GM18508 (cell line): Measurements from ENCODE around the gene TM9SF2.
"Not testable (repeated sequence)": the region's sequence is repeated elsewhere in the genome, so short reads cannot be mapped to it uniquely, and the experiment has no call there.

ENCODE experiments used
- ATAC-seq: cut with Tn5 transposase; IDR thresholded peaks from one replicate; pipeline ENCODE4 v1.9.1; 2021; ENCODE audit warnings: moderate number of reproducible peaks; ENCODE audit not compliant: insufficient read depth, unreplicated experiment

TM9SF2 gene, protein sequence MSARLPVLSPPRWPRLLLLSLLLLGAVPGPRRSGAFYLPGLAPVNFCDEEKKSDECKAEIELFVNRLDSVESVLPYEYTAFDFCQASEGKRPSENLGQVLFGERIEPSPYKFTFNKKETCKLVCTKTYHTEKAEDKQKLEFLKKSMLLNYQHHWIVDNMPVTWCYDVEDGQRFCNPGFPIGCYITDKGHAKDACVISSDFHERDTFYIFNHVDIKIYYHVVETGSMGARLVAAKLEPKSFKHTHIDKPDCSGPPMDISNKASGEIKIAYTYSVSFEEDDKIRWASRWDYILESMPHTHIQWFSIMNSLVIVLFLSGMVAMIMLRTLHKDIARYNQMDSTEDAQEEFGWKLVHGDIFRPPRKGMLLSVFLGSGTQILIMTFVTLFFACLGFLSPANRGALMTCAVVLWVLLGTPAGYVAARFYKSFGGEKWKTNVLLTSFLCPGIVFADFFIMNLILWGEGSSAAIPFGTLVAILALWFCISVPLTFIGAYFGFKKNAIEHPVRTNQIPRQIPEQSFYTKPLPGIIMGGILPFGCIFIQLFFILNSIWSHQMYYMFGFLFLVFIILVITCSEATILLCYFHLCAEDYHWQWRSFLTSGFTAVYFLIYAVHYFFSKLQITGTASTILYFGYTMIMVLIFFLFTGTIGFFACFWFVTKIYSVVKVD

DNA sequence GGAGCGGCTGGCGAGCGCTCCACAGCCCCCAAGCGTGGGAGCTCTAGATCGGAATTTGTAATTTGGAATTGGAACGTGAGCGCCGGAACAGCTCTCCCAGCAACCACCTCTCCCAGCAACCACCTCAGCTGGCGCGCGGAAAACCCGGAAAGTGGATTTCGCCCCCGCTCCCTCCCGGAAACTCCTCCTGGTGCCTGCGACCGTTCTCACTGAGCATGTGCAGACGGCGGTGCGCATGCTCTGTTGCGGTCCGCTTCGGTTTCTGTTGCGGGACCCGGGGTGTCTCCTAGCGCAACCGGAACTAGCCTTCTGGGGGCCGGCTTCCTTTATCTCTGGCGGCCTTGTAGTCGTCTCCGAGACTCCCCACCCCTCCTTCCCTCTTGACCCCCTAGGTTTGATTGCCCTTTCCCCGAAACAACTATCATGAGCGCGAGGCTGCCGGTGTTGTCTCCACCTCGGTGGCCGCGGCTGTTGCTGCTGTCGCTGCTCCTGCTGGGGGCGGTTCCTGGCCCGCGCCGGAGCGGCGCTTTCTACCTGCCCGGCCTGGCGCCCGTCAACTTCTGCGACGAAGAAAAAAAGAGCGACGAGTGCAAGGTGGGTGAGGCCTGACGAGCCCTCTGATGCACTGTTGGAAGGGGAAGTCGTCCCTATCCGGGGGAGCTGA is at the start of gene TM9SF2:
Gene TM9SF2, plus strand, starts transcription at position 289 of the 664 bp plus-strand sequence. Its CDS starts 135 bp downstream, at position 424.
- ATAC-seq = peak; percentile 20

DNA sequence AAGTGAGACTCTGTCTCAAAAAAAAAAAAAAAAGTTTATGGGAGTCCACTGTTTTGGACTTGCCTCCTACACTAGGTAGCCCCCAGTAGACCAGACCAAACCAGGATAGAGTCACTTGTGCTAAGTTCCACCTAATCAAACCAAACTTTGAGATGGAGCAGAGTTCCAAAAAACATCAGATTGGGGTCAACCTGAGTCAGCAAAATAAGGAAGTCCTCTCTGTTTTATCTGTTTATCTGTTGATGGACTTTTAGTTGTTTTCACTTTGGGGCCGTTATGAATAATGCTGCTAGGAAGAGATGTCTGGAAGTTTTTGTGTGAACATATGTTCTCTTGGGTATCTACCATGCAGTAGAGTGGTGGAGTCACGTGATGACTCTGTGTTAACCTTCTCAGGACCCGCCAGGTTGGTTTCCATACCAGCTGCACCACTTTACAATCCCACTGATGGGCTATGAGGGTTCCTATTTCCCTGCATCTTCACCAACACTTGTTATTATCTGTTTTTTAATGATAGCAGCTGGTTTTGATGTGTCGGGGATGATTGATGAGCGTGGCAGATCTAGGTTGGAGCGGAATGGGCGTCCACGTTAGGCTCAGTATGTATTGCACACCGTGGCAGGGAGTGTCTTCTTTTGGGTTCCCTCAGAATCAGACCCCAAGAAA is 46.6 kb upstream of the TM9SF2 start:
- no peak for ATAC-seq

DNA sequence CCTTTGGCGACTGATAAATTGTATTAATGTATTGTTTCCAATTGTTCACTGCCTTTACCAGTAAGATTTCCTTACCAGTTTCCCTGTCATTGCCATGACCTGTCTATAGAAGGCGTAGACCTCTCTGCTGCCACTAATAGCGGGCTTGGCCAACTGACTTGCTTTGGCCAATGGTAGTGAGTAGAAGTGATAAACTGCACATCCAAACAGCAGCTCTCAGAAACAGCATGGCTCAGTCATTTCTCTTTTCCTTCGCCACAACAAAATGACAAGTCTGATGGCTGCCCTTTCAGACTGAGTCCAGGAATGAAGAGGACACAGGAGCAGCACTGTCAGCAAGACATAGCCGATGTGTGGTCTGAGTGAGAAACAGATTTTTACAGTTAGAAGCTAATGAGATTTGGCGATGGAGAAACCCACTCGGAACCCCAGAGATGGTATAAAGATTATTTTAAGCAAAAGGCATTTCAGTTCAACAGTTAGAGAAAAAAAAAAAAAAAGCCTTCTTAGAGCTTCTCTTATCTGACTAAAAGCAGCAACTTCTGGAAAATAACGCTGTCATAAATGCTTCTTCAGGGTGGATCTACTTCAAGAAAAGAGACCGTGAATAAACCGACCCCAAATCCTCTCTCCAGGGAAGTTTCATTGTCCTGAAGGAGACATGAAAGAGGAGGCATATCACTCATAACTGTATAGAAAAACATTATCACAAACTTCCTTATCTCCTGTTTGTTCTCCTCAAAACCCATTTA is 42.0 kb upstream of the TM9SF2 start:
- no peak for ATAC-seq

DNA sequence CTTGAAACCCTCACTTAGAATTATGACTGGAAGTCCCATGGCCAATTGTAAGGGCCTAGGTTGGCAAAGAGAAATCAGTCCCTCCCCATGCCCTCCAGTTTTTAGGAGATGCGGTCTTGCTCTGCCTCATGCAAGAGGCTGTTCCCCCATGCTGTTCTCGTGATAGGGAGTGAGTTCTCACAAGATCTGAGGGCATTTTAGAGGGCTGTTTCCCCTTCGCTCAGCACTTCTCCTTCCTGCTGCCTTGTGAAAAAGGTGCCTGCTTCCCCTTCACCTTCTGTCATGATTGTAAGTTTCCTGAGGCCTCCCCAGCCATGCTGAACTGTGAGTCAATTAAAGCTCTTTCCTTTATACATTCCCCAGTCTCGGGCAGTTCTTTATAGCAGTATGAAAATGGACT is 40.5 kb upstream of the TM9SF2 start:
- not testable (repeated sequence) for ATAC-seq

DNA sequence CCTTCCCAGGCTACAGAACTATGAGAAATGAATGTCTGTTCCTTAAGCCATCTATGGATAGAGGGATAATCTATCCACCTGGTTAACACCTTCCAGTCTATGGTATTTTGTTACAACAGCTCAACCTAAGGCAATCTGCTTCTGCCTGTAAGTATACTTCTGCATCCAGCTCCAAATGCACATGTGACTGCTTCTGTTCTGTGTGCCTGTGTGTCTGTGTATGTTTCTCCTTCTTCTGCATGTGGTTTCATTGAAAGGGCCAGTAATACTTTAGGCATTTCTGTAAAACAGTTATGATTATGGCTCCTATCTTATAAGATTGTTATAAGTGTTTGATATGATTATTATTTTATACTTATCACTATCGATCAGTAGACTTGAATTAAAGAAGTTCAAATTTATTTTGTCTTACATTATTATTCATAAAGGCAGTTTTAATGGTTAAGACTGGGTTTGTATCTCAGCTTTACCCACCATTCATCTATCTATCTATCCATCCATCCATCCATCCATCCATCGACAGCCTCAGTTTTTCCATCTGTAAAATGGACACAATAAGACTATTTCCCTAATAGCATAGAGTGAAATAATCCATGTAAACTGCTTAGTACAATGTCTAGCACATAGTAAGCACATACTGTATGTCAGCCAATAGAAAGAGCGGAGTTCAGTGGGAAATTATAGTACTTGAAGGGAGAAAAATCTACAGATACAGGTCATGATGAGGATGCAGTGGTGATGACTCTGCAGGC is 37.5 kb upstream of the TM9SF2 start:
- no peak for ATAC-seq

DNA sequence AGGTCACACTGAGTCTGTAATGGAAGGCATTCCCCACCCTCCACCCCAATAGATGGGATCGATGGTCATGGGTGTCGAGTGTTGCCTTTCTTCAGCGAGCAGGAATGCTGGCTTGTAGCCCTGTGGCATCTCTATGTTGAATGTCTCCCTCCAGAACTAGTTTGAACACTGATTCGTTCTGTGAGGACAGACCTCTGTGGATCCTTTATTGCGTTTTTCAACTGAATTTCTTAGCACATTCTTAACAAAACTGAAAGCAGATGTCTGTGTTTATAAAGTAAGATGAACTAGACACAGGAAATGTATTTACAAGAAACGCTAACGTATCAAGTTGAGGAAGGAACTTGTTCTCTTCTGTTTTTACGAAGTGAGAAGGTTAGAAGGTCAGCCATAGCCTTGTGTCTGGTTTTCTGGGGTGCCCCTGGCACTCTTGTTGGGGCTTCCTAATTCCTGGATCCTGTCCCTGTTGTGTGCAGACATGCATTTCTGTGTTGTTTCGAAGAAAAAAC is 36.8 kb upstream of the TM9SF2 start:
- no peak for ATAC-seq

DNA sequence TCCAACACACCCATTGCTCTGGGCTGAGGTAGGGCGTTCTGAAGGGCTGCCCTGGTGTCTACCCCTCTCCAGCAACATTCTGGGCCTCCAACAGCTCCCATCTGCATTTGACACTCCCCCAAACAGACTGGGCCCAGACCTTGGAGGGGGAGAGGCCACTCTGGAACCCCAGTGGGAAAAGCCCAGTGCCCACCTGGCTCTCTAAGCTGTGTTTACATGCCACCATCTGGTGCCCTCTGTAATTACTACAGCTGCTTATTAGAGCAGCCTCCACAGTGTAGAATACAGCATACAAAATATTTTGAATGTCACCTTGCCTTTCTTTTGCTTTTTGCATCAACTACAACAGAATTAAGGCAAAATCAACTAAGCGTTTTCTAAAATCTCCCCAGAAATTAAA is 35.8 kb upstream of the TM9SF2 start:
- no peak for ATAC-seq

DNA sequence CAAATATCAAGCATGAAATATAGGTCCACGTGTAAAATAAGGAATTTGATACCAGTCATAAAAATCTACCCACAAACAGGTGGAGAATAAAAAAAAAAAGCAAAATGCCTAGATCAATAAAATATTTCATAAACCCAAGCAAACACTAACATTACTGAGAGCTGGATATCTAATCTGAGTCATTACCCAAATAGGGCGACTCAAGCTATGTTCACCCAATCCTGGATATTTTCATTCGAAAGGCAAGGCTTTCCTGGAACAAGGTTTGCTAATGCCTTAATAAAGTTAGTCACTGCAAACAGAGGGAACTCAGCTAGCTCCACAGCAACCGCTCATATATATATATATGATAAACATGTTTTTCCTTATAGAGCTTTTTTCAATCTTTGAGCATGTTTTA is 33.5 kb upstream of the TM9SF2 start:
- ATAC-seq = no peak

GRCh38 chr13:99469041-99469440 is 32.2 kb upstream of the TM9SF2 start:
- ATAC-seq = no peak

DNA sequence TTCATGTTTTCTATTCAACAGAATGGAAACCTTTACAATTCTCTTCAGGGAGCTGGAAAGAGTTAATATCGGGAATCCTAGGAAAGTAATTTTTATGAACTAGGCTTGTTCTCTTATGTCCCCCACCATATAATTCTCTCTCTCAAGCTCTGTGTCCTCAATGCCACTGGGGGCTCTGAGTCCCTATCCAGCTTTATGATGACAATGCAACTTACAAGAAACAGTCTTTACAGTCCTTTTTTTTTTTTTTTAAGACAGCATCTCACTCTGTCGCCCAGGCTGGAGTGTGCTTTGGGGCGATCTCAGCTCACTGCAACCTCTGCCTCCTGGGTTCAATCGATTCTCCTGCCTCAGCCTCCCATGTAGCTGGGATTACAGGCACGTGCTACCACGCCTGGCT is 31.2 kb upstream of the TM9SF2 start:
- ATAC-seq = no peak

DNA sequence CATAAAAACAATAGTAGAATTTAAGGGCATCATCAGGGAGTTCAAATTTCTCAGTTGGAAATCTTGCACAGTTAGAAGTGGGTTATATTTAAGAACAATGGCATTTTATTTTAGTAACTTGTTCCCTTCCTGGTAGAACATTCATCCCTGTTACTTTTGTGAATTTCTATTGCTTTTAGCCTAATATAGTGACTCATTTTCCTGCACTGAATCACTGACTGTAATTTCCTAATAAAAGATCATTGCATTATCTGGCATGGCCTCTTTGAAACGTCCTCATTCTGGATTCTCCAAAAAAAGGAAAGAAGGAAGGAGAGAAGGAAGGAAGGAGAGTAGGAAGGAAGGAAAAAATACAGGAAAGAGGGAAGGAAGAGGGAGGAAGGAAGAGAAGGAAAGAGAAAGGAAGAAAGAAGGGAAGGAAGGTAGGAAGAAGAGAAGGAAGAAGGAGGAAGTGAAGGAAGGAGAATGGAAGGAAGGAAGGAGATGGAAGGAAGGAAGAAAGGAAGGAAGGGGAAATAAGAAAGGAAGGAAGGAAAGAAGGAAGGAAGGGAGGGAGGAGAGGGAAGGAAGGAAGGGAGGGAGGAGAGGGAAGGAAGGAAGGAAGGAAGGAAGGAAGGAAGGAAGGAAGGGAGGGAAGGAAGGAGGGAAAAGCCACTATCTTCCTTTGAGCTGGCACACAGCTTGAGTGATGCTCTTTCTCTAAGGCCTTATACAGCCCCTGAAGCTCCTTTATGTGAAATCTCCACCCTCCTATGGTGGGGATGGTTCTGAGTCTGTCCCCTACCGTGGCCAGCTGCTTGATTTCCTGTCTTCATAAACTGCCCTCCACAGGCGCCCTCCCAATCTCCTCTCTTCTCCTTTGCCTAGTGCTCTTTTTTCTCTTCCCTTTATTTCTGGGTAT is 29.8 kb upstream of the TM9SF2 start:
- ATAC-seq = no peak

- no peak for ATAC-seq
Observed at GRCh38 chr13:99472122-99472440, 29.2 kb upstream of the TM9SF2 start.

DNA sequence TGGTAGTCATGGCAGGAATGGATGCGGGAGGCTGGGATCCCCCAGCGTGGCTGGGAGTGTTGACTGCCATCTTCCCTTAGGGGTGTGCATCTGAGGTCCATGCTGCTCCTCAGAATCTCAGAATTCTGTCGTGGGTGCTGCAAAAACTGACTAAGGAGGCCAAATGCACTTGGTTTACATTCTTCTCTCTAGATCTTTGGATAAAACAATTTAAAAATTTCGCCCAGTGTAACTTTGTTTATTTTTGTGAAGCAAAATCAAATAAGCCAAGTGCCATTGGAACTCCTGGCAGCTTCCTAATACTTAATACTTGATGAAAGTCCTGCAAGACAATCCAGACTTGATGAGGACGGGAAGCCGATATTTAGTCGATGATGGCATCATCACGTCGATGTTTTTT is 27.8 kb upstream of the TM9SF2 start:
- no peak for ATAC-seq

GRCh38 chr13:99476648-99477047 is 24.6 kb upstream of the TM9SF2 start:
- no peak for ATAC-seq

- no peak for ATAC-seq
Observed at GRCh38 chr13:99477493-99477892, 23.8 kb upstream of the TM9SF2 start.

- no peak for ATAC-seq
Observed at GRCh38 chr13:99481366-99481765, 19.9 kb upstream of the TM9SF2 start.

DNA sequence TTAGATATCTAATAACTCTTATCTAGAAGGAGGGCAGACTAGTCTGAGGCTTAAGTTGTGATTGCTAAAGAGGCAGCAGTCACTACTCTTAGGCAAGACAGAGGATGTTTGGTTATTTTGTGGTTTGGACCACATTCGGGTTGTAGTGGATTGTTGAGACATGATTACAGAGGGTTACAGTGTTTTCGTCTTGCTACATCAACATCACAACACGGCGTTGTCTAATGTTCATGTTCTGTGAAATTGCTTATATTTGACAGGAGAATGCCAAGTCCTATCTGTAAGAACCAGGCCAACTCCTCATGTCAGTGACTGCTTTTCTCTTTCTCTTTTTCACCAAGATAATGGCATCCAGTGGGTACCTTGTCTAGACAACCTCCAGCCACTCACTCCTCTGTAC is 16.8 kb upstream of the TM9SF2 start:
- ATAC-seq = no peak

DNA sequence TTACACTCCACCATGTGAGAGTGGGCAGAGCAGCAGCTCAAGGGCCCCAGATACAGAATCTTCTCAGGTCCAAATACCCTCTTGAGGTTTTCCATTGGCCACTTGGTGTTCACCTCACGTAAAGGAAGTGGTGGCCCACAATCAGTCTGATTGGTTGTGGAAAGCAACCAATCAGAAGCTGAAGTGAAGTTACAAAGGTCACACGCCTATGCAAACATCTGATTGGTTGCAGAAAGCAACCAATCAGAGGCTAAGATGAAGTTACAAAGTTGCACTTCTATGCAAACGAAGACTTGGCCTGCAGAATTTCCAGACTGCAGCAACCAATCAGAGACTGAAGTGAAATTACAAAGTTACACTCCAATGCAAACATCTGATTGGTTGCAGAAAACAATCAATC is 14.3 kb upstream of the TM9SF2 start:
- no peak for ATAC-seq
